Hepatocyte (in vitro differentiated cells): ENCODE results near the gene ZNRF1. TPM values are rescaled to one million over a fixed set of nuclear protein-coding genes. Genes with fewer than 3 reads are reported as not detected.

Experiments used
- DNase-seq: peaks from one replicate; pipeline ENCODE4 v3.0.0-alpha.2; 2016; ENCODE audit warnings: low spot score
- H2AFZ ChIP-seq: fragments of 200-600 bp; sonication (generic); 2 replicates; pipeline ENCODE4 v1.6.0; 2016; ENCODE audit warnings: antibody characterized with exemption, mild to moderate bottlenecking
- H3K27ac ChIP-seq: fragments of 200-600 bp; sonication (generic); 2 replicates; pipeline ENCODE4 v1.5.1; 2016; ENCODE audit warnings: mild to moderate bottlenecking
- H3K27me3 ChIP-seq: fragments of 200-600 bp; sonication (generic); 2 replicates; pipeline ENCODE4 v1.6.1; 2016
- H3K36me3 ChIP-seq: fragments of 200-600 bp; sonication (generic); replicated peaks from 2 replicates; pipeline ENCODE4 v1.5.1; 2016; ENCODE audit warnings: low read depth; ENCODE audit not compliant: insufficient read depth
- H3K4me1 ChIP-seq: fragments of 200-600 bp; sonication (generic); 2 replicates; pipeline ENCODE4 v1.5.1; 2016; ENCODE audit warnings: mild to moderate bottlenecking, moderate library complexity; ENCODE audit not compliant: insufficient read depth
- H3K4me2 ChIP-seq: fragments of 200-600 bp; sonication (generic); 2 replicates; pipeline ENCODE4 v1.6.0; 2016
- H3K4me3 ChIP-seq: fragments of 200-600 bp; sonication (generic); 2 replicates; pipeline ENCODE4 v1.5.1; 2016; ENCODE audit warnings: mild to moderate bottlenecking
- H3K79me2 ChIP-seq: fragments of 200-600 bp; sonication (generic); 2 replicates; pipeline ENCODE4 v1.6.0; 2017; ENCODE audit warnings: mild to moderate bottlenecking
- H3K9me2 ChIP-seq: fragments of 200-600 bp; sonication (generic); replicated peaks from 2 replicates; pipeline ENCODE4 v1.6.0; 2017; ENCODE audit warnings: mild to moderate bottlenecking; ENCODE audit not compliant: insufficient read depth
- H3K9me3 ChIP-seq: fragments of 200-600 bp; sonication (generic); 2 replicates; pipeline ENCODE4 v1.5.1; 2016; ENCODE audit warnings: low read depth, mild to moderate bottlenecking
- H4K20me1 ChIP-seq: fragments of 200-600 bp; sonication (generic); 2 replicates; pipeline ENCODE4 v1.6.0; 2016; ENCODE audit warnings: mild to moderate bottlenecking; ENCODE audit not compliant: insufficient read depth, poor library complexity, severe bottlenecking
- EZH2 ChIP-seq: fragments of 200-600 bp; sonication (generic); IDR thresholded peaks from 2 replicates; pipeline ENCODE4 v1.6.1; 2016; ENCODE audit warnings: antibody characterized with exemption, mild to moderate bottlenecking, borderline replicate concordance
- EZH2phosphoT487 ChIP-seq: fragments of 200-600 bp; sonication (generic); IDR thresholded peaks from one replicate; pipeline ENCODE4 v1.6.1; 2018; ENCODE audit warnings: antibody characterized with exemption, mild to moderate bottlenecking, low read depth, moderate library complexity; ENCODE audit not compliant: unreplicated experiment, severe bottlenecking
- WGBS: methylation state at CpG from one replicate; pipeline ENCODE4 v1.1.6; 2016; ENCODE audit warnings: low lambda C conversion rate; ENCODE audit errors: missing lambda C conversion rate; 5-methylcytosine and 5-hydroxymethylcytosine counted together
- polyA plus RNA-seq: library from polyadenylated mRNA; unstranded; fragments of >200 nt; fragmentation: Nextera tagmentation; extraction: Ambion mirVana; gene quantifications from 2 replicates; pipeline ENCODE4 v1.2.1, GENCODE V29; 2016
- total RNA-seq: library from RNA; depleted of rRNA; stranded (reverse); fragments of >200 nt; gene quantifications from 2 replicates; pipeline ENCODE4 v1.2.3, GENCODE V29; 2014
- TF ChIP-seq, protein P1 (sequence below): fragments of 200-600 bp; sonication (generic); IDR thresholded peaks from 2 replicates; pipeline ENCODE4 v1.5.1; 2016; ENCODE audit warnings: antibody characterized with exemption, mild to moderate bottlenecking; ENCODE audit not compliant: poor library complexity

ZNRF1 gene
- total and polyA plus RNA-seq, 2 experiments from 2014 or later: 23.0 to 46.5 TPM

- no peaks in the 10 kb centered on the region for H4K20me1 ChIP-seq
- peaks cover 11% of the 10 kb centered on the region for H3K4me1 ChIP-seq
- WGBS: 93% methylated on average over 6 of the region's 6 CpGs
- DNase-seq: no peak
- no peaks in the 10 kb centered on the region for H3K9me2 ChIP-seq
- no peak overlapping the region for H3K4me3 ChIP-seq
- no peaks in the 10 kb centered on the region for H3K9me3 ChIP-seq
- no peak overlapping the region for H2AFZ ChIP-seq
- H3K27ac ChIP-seq: no peak overlapping the region
- H3K36me3 ChIP-seq: no peaks in the 10 kb centered on the region
- H3K4me2 ChIP-seq: no peak overlapping the region
- TF ChIP-seq, protein P1, sequence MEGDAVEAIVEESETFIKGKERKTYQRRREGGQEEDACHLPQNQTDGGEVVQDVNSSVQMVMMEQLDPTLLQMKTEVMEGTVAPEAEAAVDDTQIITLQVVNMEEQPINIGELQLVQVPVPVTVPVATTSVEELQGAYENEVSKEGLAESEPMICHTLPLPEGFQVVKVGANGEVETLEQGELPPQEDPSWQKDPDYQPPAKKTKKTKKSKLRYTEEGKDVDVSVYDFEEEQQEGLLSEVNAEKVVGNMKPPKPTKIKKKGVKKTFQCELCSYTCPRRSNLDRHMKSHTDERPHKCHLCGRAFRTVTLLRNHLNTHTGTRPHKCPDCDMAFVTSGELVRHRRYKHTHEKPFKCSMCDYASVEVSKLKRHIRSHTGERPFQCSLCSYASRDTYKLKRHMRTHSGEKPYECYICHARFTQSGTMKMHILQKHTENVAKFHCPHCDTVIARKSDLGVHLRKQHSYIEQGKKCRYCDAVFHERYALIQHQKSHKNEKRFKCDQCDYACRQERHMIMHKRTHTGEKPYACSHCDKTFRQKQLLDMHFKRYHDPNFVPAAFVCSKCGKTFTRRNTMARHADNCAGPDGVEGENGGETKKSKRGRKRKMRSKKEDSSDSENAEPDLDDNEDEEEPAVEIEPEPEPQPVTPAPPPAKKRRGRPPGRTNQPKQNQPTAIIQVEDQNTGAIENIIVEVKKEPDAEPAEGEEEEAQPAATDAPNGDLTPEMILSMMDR: no peak
- TF ChIP-seq EZH2phosphoT487 (no peak), EZH2 (no peak)
- peaks cover 98% of the 10 kb centered on the region for H3K79me2 ChIP-seq
- H3K27me3 ChIP-seq: no peaks in the 10 kb centered on the region
Measured at GRCh38 chr16:75052481-75053202, 53.8 kb downstream of the ZNRF1 start.

GRCh38 chr16:75053791-75054555, 55.1 kb downstream of the ZNRF1 start:
- Histone ChIP-seq H3K4me1 (peaks cover 11% of the 10 kb centered on the region), H3K36me3 (no peaks in the 10 kb centered on the region), H3K79me2 (peaks cover 98% of the 10 kb centered on the region), H3K27me3 (no peaks in the 10 kb centered on the region), H3K9me2 (no peaks in the 10 kb centered on the region), H3K9me3 (no peaks in the 10 kb centered on the region), H2AFZ (no peak overlapping the region), H4K20me1 (peaks cover 6% of the 10 kb centered on the region), H3K4me2 (no peak overlapping the region), H3K27ac (peak overlapping the region; percentile 78), H3K4me3 (no peak overlapping the region)
- 92% methylated on average over 4 of the region's 4 CpGs for WGBS
- peak; percentile 68 for DNase-seq
- TF ChIP-seq, protein P1: no peak
- no peak for TF ChIP-seq EZH2
- no peak for TF ChIP-seq EZH2phosphoT487

DNA sequence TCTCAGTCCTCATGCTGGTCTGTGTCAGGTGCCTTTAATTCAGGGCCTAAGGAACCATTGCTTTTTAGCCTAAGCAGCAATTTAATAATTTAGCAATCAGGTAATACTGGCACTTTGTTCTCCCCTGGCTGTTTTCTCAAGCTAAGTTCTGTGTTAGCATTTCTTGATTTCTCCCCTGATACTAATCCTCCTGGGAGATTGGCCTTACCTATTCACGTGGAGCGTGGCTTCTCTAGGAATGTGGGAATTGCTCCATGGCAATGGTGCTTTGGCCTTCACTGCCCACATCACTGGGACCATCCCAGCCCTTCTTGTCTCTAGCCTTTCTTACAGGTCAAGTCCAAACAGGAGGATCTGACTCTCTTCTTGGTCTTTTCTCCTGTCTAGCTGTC, 55.7 kb downstream of the ZNRF1 start:
- H3K79me2 ChIP-seq: peaks cover 97% of the 10 kb centered on the region
- H2AFZ ChIP-seq: no peak overlapping the region
- no peaks in the 10 kb centered on the region for H3K9me3 ChIP-seq
- no peak overlapping the region for H3K4me2 ChIP-seq
- no peak for DNase-seq
- H3K4me1 ChIP-seq: peaks cover 14% of the 10 kb centered on the region
- H3K27me3 ChIP-seq: no peaks in the 10 kb centered on the region
- H3K9me2 ChIP-seq: no peaks in the 10 kb centered on the region
- TF ChIP-seq EZH2: no peak
- TF ChIP-seq EZH2phosphoT487: no peak
- TF ChIP-seq, protein P1: no peak
- H3K4me3 ChIP-seq: no peak overlapping the region
- peaks cover 6% of the 10 kb centered on the region for H4K20me1 ChIP-seq
- 77% methylated on average over 2 of the region's 2 CpGs for WGBS
- peak overlapping the region; percentile 78 for H3K27ac ChIP-seq
- H3K36me3 ChIP-seq: no peaks in the 10 kb centered on the region
